WTC11 (cell line): ENCODE results near the gene RAB7A. TPM values are rescaled to one million over a fixed set of nuclear protein-coding genes. Genes with fewer than 3 reads are reported as not detected.

Experiments
- ATAC-seq: fragments of 200-7000 bp; cut with Tn5 transposase; 2 replicates; pipeline ENCODE4 v1.10.0; 2021; ENCODE audit warnings: mild to moderate bottlenecking, moderate library complexity
- CTCF ChIA-PET: fragments of 300-600 bp; sonication (Branson Sonifier 250); formaldehyde crosslinking; loops from one replicate; lab custom pipeline; 2021; ENCODE audit warnings: antibody characterized with exemption; lab: Charles Lee
- POLR2A ChIA-PET: fragments of 350-600 bp; sonication (Branson Sonifier 250); formaldehyde crosslinking; loops from one replicate; lab custom pipeline; 2021; ENCODE audit warnings: antibody characterized with exemption; lab: Charles Lee
- DNase-seq: peaks from one replicate; pipeline ENCODE4 v3.0.0; 2021; ENCODE audit warnings: low spot score
- H3K27ac Mint-ChIP-seq: 2 replicates; pipeline ENCODE4 v1.8.0; 2021; ENCODE audit warnings: mixed read lengths
- H3K27me3 Mint-ChIP-seq: 2 replicates; pipeline ENCODE4 v1.8.0; 2021; ENCODE audit warnings: low read depth, mild to moderate bottlenecking, moderate library complexity, mixed read lengths
- H3K36me3 Mint-ChIP-seq: 2 replicates; pipeline ENCODE4 v1.8.0; 2021; ENCODE audit warnings: mixed read lengths
- H3K4me1 Mint-ChIP-seq: 2 replicates; pipeline ENCODE4 v1.8.0; 2022; ENCODE audit warnings: mixed read lengths
- H3K4me3 Mint-ChIP-seq: 2 replicates; pipeline ENCODE4 v1.8.0; 2021; ENCODE audit warnings: mild to moderate bottlenecking, moderate library complexity, mixed read lengths
- H3K9me3 Mint-ChIP-seq: 2 replicates; pipeline ENCODE4 v1.8.0; 2021; ENCODE audit warnings: mixed read lengths
- ATF2 ChIP-seq: sonication (generic); formaldehyde crosslinking; IDR thresholded peaks from 2 replicates; pipeline ENCODE4 v1.8.1; 2022; ENCODE audit warnings: low read depth, missing genetic modification reagents, borderline replicate concordance
- ELF4 ChIP-seq: sonication (generic); formaldehyde crosslinking; IDR thresholded peaks from 2 replicates; pipeline ENCODE4 v1.8.1; 2022; ENCODE audit warnings: low read depth, mild to moderate bottlenecking, moderate library complexity, missing genetic modification reagents
- ESRRA ChIP-seq: sonication (generic); formaldehyde crosslinking; IDR thresholded peaks from 2 replicates; pipeline ENCODE4 v1.8.1; 2022; ENCODE audit warnings: mild to moderate bottlenecking, missing genetic modification reagents, borderline replicate concordance
- FOXP4 ChIP-seq: sonication (generic); formaldehyde crosslinking; IDR thresholded peaks from 2 replicates; pipeline ENCODE4 v1.8.0; 2022; ENCODE audit warnings: mild to moderate bottlenecking, missing genetic modification reagents
- GTF2I ChIP-seq: fragments of 250-450 bp; sonication (Bioruptor Pico); conservative IDR thresholded peaks from 2 replicates; pipeline ENCODE4 v1.4.0; 2021; ENCODE audit warnings: mild to moderate bottlenecking
- JUN ChIP-seq: sonication (generic); formaldehyde crosslinking; IDR thresholded peaks from 2 replicates; pipeline ENCODE4 v1.8.0; 2023; ENCODE audit warnings: mild to moderate bottlenecking, missing genetic modification reagents
- MYBL2 ChIP-seq: sonication (generic); formaldehyde crosslinking; IDR thresholded peaks from 2 replicates; pipeline ENCODE4 v1.8.1; 2023; ENCODE audit warnings: mild to moderate bottlenecking, moderate library complexity, missing genetic modification reagents
- NR1H2 ChIP-seq: sonication (generic); formaldehyde crosslinking; IDR thresholded peaks from 2 replicates; pipeline ENCODE4 v1.9.0; 2021; ENCODE audit warnings: mild to moderate bottlenecking, moderate library complexity, missing genetic modification reagents
- NR2C2 ChIP-seq: sonication (generic); formaldehyde crosslinking; IDR thresholded peaks from 2 replicates; pipeline ENCODE4 v1.8.0; 2022; ENCODE audit warnings: mild to moderate bottlenecking, missing genetic modification reagents
- TCF7 ChIP-seq: sonication (generic); formaldehyde crosslinking; IDR thresholded peaks from 2 replicates; pipeline ENCODE4 v1.8.0; 2022; ENCODE audit warnings: mild to moderate bottlenecking, low read depth, missing genetic modification reagents, moderate library complexity
- USF1 ChIP-seq: sonication (generic); formaldehyde crosslinking; IDR thresholded peaks from 2 replicates; pipeline ENCODE4 v1.8.0; 2022; ENCODE audit warnings: mild to moderate bottlenecking, missing genetic modification reagents
- ZBTB21 ChIP-seq: sonication (generic); formaldehyde crosslinking; IDR thresholded peaks from 2 replicates; pipeline ENCODE4 v1.8.1; 2023; ENCODE audit warnings: mild to moderate bottlenecking, missing genetic modification reagents, borderline replicate concordance
- ZNF219 ChIP-seq: sonication (generic); formaldehyde crosslinking; IDR thresholded peaks from 2 replicates; pipeline ENCODE4 v1.8.0; 2023; ENCODE audit warnings: missing genetic modification reagents, mild to moderate bottlenecking, borderline replicate concordance
- ZNF317 ChIP-seq: sonication (generic); formaldehyde crosslinking; IDR thresholded peaks from 2 replicates; pipeline ENCODE4 v1.8.1; 2023; ENCODE audit warnings: low read depth, mild to moderate bottlenecking, moderate library complexity, missing genetic modification reagents, borderline replicate concordance
- ZSCAN18 ChIP-seq: fragments of 250-450 bp; sonication (Bioruptor Pico); IDR thresholded peaks from 2 replicates; pipeline ENCODE4 v2.1.2; 2022; ENCODE audit warnings: mild to moderate bottlenecking, moderate library complexity
- total RNA-seq: library from RNA; stranded (reverse); gene quantifications from 3 replicates; pipeline ENCODE4 v1.2.3, GENCODE V29; 2021
- TF ChIP-seq, protein P1 (sequence below): sonication (generic); formaldehyde crosslinking; conservative IDR thresholded peaks from 2 replicates; pipeline ENCODE4 v1.8.1; 2022; ENCODE audit warnings: mild to moderate bottlenecking, missing genetic modification reagents
- TF ChIP-seq, protein P2 (sequence below): sonication (generic); formaldehyde crosslinking; IDR thresholded peaks from 2 replicates; pipeline ENCODE4 v1.8.0; 2023; ENCODE audit warnings: missing genetic modification reagents, mild to moderate bottlenecking, borderline replicate concordance
- TF ChIP-seq, protein P3 (sequence below): fragments of 250-450 bp; sonication (Bioruptor Pico); IDR thresholded peaks from 2 replicates; pipeline ENCODE4 v1.8.0; 2021; ENCODE audit warnings: mild to moderate bottlenecking
- TF ChIP-seq, protein P4 (sequence below): fragments of 250-450 bp; sonication (Bioruptor Pico); conservative IDR thresholded peaks from 2 replicates; pipeline ENCODE4 v1.9.0; 2021; ENCODE audit warnings: mild to moderate bottlenecking

Gene RAB7A
- total RNA-seq, 1 experiment from 2014 or later, result 184 TPM

- ChIA-PET CTCF (interaction anchor here (1.8 kb wide), 1 partner anchor 144 kb away, joined by 6 read pairs; no protein-coding TSS in a partner anchor), POLR2A (interaction anchor here (0.6 kb wide), 1 partner anchor 94 kb away, joined by 5 read pairs; no protein-coding TSS in a partner anchor)
- peaks cover 3% of the 10 kb centered on the region for H3K36me3 Mint-ChIP-seq
These were observed 99.2 kb downstream of the RAB7A start for GRCh38 chr3:128825117-128825725.

More at GRCh38 chr3:128825117-128825725, 99.2 kb downstream of the RAB7A start:
- no peaks in the 10 kb centered on the region for H3K9me3 Mint-ChIP-seq
- no peaks in the 10 kb centered on the region for H3K27me3 Mint-ChIP-seq
- DNase-seq (no peak), ATAC-seq (no peak)
- no peak for TF ChIP-seq ZNF317 (CRISPR knock-in tag)
- TF ChIP-seq, protein P1, sequence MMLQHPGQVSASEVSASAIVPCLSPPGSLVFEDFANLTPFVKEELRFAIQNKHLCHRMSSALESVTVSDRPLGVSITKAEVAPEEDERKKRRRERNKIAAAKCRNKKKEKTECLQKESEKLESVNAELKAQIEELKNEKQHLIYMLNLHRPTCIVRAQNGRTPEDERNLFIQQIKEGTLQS (CRISPR knock-in tag), result no peak
- TF ChIP-seq NR2C2, result no peak
- TF ChIP-seq ATF2 (CRISPR knock-in tag), result no peak
- TF ChIP-seq, protein P2, sequence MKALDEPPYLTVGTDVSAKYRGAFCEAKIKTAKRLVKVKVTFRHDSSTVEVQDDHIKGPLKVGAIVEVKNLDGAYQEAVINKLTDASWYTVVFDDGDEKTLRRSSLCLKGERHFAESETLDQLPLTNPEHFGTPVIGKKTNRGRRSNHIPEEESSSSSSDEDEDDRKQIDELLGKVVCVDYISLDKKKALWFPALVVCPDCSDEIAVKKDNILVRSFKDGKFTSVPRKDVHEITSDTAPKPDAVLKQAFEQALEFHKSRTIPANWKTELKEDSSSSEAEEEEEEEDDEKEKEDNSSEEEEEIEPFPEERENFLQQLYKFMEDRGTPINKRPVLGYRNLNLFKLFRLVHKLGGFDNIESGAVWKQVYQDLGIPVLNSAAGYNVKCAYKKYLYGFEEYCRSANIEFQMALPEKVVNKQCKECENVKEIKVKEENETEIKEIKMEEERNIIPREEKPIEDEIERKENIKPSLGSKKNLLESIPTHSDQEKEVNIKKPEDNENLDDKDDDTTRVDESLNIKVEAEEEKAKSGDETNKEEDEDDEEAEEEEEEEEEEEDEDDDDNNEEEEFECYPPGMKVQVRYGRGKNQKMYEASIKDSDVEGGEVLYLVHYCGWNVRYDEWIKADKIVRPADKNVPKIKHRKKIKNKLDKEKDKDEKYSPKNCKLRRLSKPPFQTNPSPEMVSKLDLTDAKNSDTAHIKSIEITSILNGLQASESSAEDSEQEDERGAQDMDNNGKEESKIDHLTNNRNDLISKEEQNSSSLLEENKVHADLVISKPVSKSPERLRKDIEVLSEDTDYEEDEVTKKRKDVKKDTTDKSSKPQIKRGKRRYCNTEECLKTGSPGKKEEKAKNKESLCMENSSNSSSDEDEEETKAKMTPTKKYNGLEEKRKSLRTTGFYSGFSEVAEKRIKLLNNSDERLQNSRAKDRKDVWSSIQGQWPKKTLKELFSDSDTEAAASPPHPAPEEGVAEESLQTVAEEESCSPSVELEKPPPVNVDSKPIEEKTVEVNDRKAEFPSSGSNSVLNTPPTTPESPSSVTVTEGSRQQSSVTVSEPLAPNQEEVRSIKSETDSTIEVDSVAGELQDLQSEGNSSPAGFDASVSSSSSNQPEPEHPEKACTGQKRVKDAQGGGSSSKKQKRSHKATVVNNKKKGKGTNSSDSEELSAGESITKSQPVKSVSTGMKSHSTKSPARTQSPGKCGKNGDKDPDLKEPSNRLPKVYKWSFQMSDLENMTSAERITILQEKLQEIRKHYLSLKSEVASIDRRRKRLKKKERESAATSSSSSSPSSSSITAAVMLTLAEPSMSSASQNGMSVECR, result no peak
- no peak for TF ChIP-seq USF1 (CRISPR knock-in tag)
- no peak for TF ChIP-seq ESRRA (CRISPR knock-in tag)
- TF ChIP-seq, protein P3, sequence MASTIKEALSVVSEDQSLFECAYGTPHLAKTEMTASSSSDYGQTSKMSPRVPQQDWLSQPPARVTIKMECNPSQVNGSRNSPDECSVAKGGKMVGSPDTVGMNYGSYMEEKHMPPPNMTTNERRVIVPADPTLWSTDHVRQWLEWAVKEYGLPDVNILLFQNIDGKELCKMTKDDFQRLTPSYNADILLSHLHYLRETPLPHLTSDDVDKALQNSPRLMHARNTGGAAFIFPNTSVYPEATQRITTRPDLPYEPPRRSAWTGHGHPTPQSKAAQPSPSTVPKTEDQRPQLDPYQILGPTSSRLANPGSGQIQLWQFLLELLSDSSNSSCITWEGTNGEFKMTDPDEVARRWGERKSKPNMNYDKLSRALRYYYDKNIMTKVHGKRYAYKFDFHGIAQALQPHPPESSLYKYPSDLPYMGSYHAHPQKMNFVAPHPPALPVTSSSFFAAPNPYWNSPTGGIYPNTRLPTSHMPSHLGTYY (CRISPR knock-in tag), result no peak
- TF ChIP-seq, protein P4, sequence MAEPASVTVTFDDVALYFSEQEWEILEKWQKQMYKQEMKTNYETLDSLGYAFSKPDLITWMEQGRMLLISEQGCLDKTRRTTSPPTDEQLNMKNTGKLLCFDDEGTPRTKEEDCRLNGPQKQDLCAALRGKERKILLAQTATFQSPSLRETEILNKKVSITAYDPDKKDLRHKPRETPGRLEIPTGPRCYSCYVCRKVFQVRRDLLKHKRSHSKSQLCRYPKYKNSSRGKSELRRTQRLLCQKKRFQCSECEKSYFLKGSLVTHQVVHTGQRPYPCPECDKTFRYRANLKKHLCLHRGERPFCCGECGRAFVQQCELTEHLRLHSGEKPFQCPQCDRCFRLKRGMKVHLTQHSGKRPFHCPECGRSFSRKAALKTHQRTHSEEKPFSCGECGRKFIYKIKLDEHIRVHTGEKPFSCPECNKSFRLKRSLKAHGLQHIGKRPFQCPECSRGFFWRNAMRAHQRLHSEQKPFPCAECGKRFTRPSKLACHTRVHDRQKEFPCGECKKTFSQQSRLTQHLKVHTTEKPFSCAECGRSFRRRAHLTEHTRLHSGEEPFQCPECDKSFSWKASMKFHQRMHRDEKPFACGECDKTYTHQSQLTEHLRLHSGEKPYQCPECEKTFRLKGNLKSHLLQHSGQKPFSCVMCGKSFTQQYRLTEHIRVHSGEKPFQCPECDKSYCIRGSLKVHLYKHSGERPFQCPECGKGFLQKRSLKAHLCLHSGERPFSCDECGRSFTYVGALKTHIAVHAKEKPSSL (CRISPR knock-in tag), result no peak
- TF ChIP-seq NR1H2 (CRISPR knock-in tag), result no peak
- no peak for TF ChIP-seq TCF7
- TF ChIP-seq ZNF219 (CRISPR knock-in tag), result no peak
- TF ChIP-seq FOXP4 (CRISPR knock-in tag), result no peak
- TF ChIP-seq GTF2I, result no peak
- no peak for TF ChIP-seq MYBL2
- no peak for TF ChIP-seq ELF4
- no peak for TF ChIP-seq ZBTB21 (CRISPR knock-in tag)
- TF ChIP-seq JUN (CRISPR knock-in tag), result no peak
- no peak for TF ChIP-seq ZSCAN18 (CRISPR knock-in tag)
- no peak overlapping the region for H3K4me3 Mint-ChIP-seq
- no peak overlapping the region for H3K27ac Mint-ChIP-seq
- no peaks in the 10 kb centered on the region for H3K4me1 Mint-ChIP-seq
